A549 (cell line): Measurements from ENCODE around the gene PCBP3.

Source experiments
- CHD4 ChIP-seq: fragments of 200-600 bp; sonication (generic); IDR thresholded peaks from 2 replicates; pipeline ENCODE4 v1.6.1; 2016; ENCODE audit warnings: antibody characterized with exemption, mild to moderate bottlenecking, borderline replicate concordance
- CTCF ChIP-seq: fragments of >200 bp; sonication (Bioruptor Twin); formaldehyde crosslinking; IDR thresholded peaks from 3 replicates; pipeline ENCODE4 v1.5.1; 2016
- ELK1 ChIP-seq: fragments of 150-350 bp; IDR thresholded peaks from 2 replicates; pipeline ENCODE4 v1.6.1; 2014; ENCODE audit warnings: low read depth, mild to moderate bottlenecking, low read length
- HOXB13 ChIP-seq: fragments of 250-450 bp; sonication (Bioruptor Pico); IDR thresholded peaks from 2 replicates; pipeline ENCODE4 v1.5.0; 2020; ENCODE audit warnings: low read depth, mild to moderate bottlenecking, moderate library complexity
- JUN ChIP-seq, 2 experiments: fragments of >200 bp; sonication (Bioruptor Twin); formaldehyde crosslinking; IDR thresholded peaks; 2 replicates in 1 of 2; 3 replicates in 1 of 2; pipeline ENCODE4 v1.6.1; 2016 to 2017
- PBX3 ChIP-seq: IDR thresholded peaks from 2 replicates; pipeline ENCODE4 v1.6.1; 2012
- POLR2A ChIP-seq: IDR thresholded peaks from 2 replicates; pipeline ENCODE4 v1.6.1; 2012; ENCODE audit warnings: mild to moderate bottlenecking, low read length
- USF2 ChIP-seq: fragments of 450-650 bp; IDR thresholded peaks from 2 replicates; pipeline ENCODE4 v1.6.1; 2014; ENCODE audit warnings: antibody characterized with exemption

- TF ChIP-seq CTCF (no peak), CHD4 (no peak), ELK1 (no peak), HOXB13 (no peak), JUN (IDR thresholded peaks at IDR 0.05) (no peak), PBX3 (no peak), POLR2A (no peak), USF2 (no peak)
Observed at GRCh38 chr21:45845063-45845769, 201.7 kb downstream of the PCBP3 start.
